H1 (cell line): Measurements from ENCODE around the gene HOXB5. TPM values are rescaled to one million over a fixed set of nuclear protein-coding genes. Genes with fewer than 3 reads are reported as not detected.

Source experiments
- CTCF ChIA-PET: fragments of 300-600 bp; sonication (Branson Sonifier 250); formaldehyde crosslinking; loops from one replicate; lab custom pipeline; 2021; ENCODE audit not compliant: partially characterized antibody; lab: Charles Lee
- POLR2A ChIA-PET: fragments of 300-600 bp; sonication (Branson Sonifier 250); formaldehyde crosslinking; loops from one replicate; lab custom pipeline; 2021; ENCODE audit warnings: inconsistent platforms; ENCODE audit not compliant: partially characterized antibody; lab: Charles Lee
- DNase-seq, 2 experiments: peaks; one replicate each; pipeline versions ENCODE4 v3.0.0 to v3.0.0-alpha.2; 2010 to 2022; ENCODE audit warnings: low spot score in 2 of 2, low read depth in 1 of 2, mixed read lengths in 1 of 2
- FAIRE-seq: peaks from 2 replicates; lab custom pipeline; 2011; peaks lifted over from hg19 to GRCh38; lab: Jason Lieb, UNC
- H2AFZ ChIP-seq: 2 replicates; pipeline ENCODE4 v1.8.1; 2012; ENCODE audit warnings: low read length, inconsistent platforms
- H2AK5ac ChIP-seq: 2 replicates; pipeline ENCODE4 v1.6.1; 2013; ENCODE audit warnings: low read depth, low read length
- H2BK120ac ChIP-seq: replicated peaks from 2 replicates; pipeline ENCODE3; 2013; ENCODE audit warnings: low read depth, low read length, inconsistent platforms
- H2BK12ac ChIP-seq: 2 replicates; pipeline ENCODE4 v1.6.1; 2013; ENCODE audit warnings: low read depth, low read length
- H2BK15ac ChIP-seq: 2 replicates; pipeline ENCODE4 v1.6.1; 2013; ENCODE audit warnings: low read length
- H2BK20ac ChIP-seq: 2 replicates; pipeline ENCODE4 v1.6.1; 2013; ENCODE audit warnings: low read length
- H2BK5ac ChIP-seq: 2 replicates; pipeline ENCODE4 v1.6.1; 2013; ENCODE audit warnings: low read depth, low read length
- H3K14ac ChIP-seq: 2 replicates; pipeline ENCODE4 v1.6.1; 2013; ENCODE audit warnings: inconsistent platforms; ENCODE audit not compliant: insufficient read length
- H3K18ac ChIP-seq: 2 replicates; pipeline ENCODE4 v1.6.1; 2013; ENCODE audit warnings: low read length; ENCODE audit errors: extremely low read depth
- H3K23ac ChIP-seq: 2 replicates; pipeline ENCODE4 v1.6.1; 2013; ENCODE audit warnings: inconsistent platforms; ENCODE audit not compliant: insufficient read length
- H3K23me2 ChIP-seq: 2 replicates; pipeline ENCODE4 v1.6.1; 2013; ENCODE audit warnings: low read depth, low read length
- H3K27ac ChIP-seq: 2 replicates; pipeline ENCODE4 v1.6.1; 2011; ENCODE audit warnings: low read depth, low read length, inconsistent platforms
- H3K27me3 ChIP-seq, 4 experiments: replicated peaks in 1 of 4; 1 replicate in 1 of 4; 2 replicates in 3 of 4; pipeline versions ENCODE4 v1.6.1 to v1.8.1; 2011 to 2013; ENCODE audit warnings: low read length in 3 of 4, mild to moderate bottlenecking in 3 of 4, inconsistent platforms in 2 of 4, mixed read lengths in 2 of 4, moderate library complexity in 1 of 4; ENCODE audit not compliant: control insufficient read depth in 3 of 4, insufficient read depth in 3 of 4; ENCODE audit errors: extremely low read depth in 1 of 4
- H3K36me3 ChIP-seq, 4 experiments: 2 replicates each; pipeline versions ENCODE4 v1.6.1 to v1.8.1; 2011 to 2013; ENCODE audit warnings: mild to moderate bottlenecking in 4 of 4, low read length in 3 of 4, moderate library complexity in 2 of 4, control low read depth in 1 of 4, inconsistent platforms in 1 of 4; ENCODE audit not compliant: insufficient read depth in 4 of 4, control insufficient read depth in 2 of 4
- H3K4ac ChIP-seq: replicated peaks from 2 replicates; pipeline ENCODE3; 2013; ENCODE audit warnings: low read length, low read depth, mixed read lengths, inconsistent platforms; ENCODE audit not compliant: insufficient read length
- H3K4me1 ChIP-seq, 4 experiments: replicated peaks in 1 of 4; 1 replicate in 1 of 4; 2 replicates in 3 of 4; pipeline versions ENCODE4 v1.6.1 to v1.8.1; 2011 to 2013; ENCODE audit warnings: low read length in 3 of 4, inconsistent platforms in 2 of 4, mixed read lengths in 1 of 4; ENCODE audit not compliant: insufficient read depth in 4 of 4, control insufficient read depth in 3 of 4
- H3K4me2 ChIP-seq, 2 experiments: 2 replicates each; pipeline versions ENCODE4 v1.6.1 to v1.8.1; 2011 to 2013; ENCODE audit warnings: low read depth in 2 of 2, low read length in 2 of 2, control low read depth in 1 of 2, inconsistent platforms in 1 of 2, mild to moderate bottlenecking in 1 of 2; ENCODE audit not compliant: insufficient read depth in 1 of 2
- H3K4me3 ChIP-seq, 4 experiments: fragments of 200-600, 300-600 bp in 1 of 4; sonication (generic), shearing (Covaris generic), sonication (Bioruptor Twin) in 1 of 4; 2 replicates each; pipeline versions ENCODE4 v1.5.1 to v1.8.1; 2011 to 2016; ENCODE audit warnings: low read length in 4 of 4, low read depth in 3 of 4, control low read depth in 2 of 4, inconsistent platforms in 2 of 4, mild to moderate bottlenecking in 2 of 4, mixed read lengths in 1 of 4, moderate library complexity in 1 of 4; ENCODE audit not compliant: insufficient read depth in 2 of 4; ENCODE audit errors: extremely low read depth in 1 of 4
- H3K56ac ChIP-seq: replicated peaks from 2 replicates; pipeline ENCODE3; 2013; ENCODE audit warnings: low read depth, mild to moderate bottlenecking, mixed read lengths, low read length, inconsistent platforms; ENCODE audit not compliant: insufficient read length
- H3K79me1 ChIP-seq: 2 replicates; pipeline ENCODE4 v1.6.1; 2013; ENCODE audit warnings: low read depth, low read length, control low read depth
- H3K79me2 ChIP-seq, 2 experiments: 2 replicates each; pipeline versions ENCODE4 v1.6.1 to v1.8.1; 2012 to 2013; ENCODE audit warnings: low read length in 2 of 2, mild to moderate bottlenecking in 2 of 2, inconsistent platforms in 1 of 2; ENCODE audit not compliant: insufficient read depth in 2 of 2, control insufficient read depth in 1 of 2
- H3K9ac ChIP-seq, 4 experiments: replicated peaks in 1 of 4; 1 replicate in 1 of 4; 2 replicates in 3 of 4; pipeline versions ENCODE4 v1.6.1 to v1.8.1; 2011 to 2013; ENCODE audit warnings: low read depth in 3 of 4, low read length in 3 of 4, control low read depth in 2 of 4, mild to moderate bottlenecking in 2 of 4, moderate library complexity in 2 of 4, inconsistent platforms in 1 of 4; ENCODE audit errors: extremely low read depth in 1 of 4
- H3K9me3 ChIP-seq, 2 experiments: 2 replicates each; pipeline versions ENCODE4 v1.6.1 to v1.8.1; 2012 to 2013; ENCODE audit warnings: mild to moderate bottlenecking in 2 of 2, moderate library complexity in 2 of 2, control low read depth in 1 of 2, inconsistent platforms in 1 of 2, low read depth in 1 of 2, low read length in 1 of 2, mixed read lengths in 1 of 2; ENCODE audit not compliant: insufficient read depth in 2 of 2
- H4K20me1 ChIP-seq, 2 experiments: replicated peaks in 1 of 2; 2 replicates each; pipeline versions ENCODE3 to v1.8.1; 2011 to 2013; ENCODE audit warnings: inconsistent platforms in 2 of 2, low read length in 2 of 2, mild to moderate bottlenecking in 1 of 2; ENCODE audit not compliant: insufficient read depth in 2 of 2, control insufficient read depth in 1 of 2
- H4K5ac ChIP-seq: 2 replicates; pipeline ENCODE4 v1.6.1; 2013; ENCODE audit warnings: low read length, low read depth, mixed read lengths, inconsistent platforms; ENCODE audit not compliant: insufficient read length
- H4K8ac ChIP-seq: 2 replicates; pipeline ENCODE4 v1.8.0; 2013; ENCODE audit warnings: mild to moderate bottlenecking, moderate library complexity, low read length, inconsistent platforms; ENCODE audit not compliant: insufficient read depth; ENCODE audit errors: extremely low read depth
- H4K91ac ChIP-seq: replicated peaks from 2 replicates; pipeline ENCODE3; 2013; ENCODE audit warnings: low read length, mixed read lengths, inconsistent platforms; ENCODE audit not compliant: insufficient read length
- CBX8 ChIP-seq: fragments of 300-800, 300-1000 bp; sonication (generic); IDR thresholded peaks from 2 replicates; pipeline ENCODE4 v1.7.1; 2016; ENCODE audit warnings: low read depth, low read length, borderline replicate concordance
- CTCF ChIP-seq, 3 experiments: IDR thresholded peaks; 1 replicate in 2 of 3; 2 replicates in 1 of 3; pipeline versions ENCODE4 v1.5.1 to v1.6.1; 2011; ENCODE audit warnings: low read length in 3 of 3, mild to moderate bottlenecking in 3 of 3, inconsistent platforms in 2 of 3, low read depth in 1 of 3, moderate library complexity in 1 of 3; ENCODE audit not compliant: insufficient read depth in 1 of 3; ENCODE audit errors: control extremely low read depth in 1 of 3
- EZH2 ChIP-seq: fragments of 200-600 bp; sonication (generic); IDR thresholded peaks from 2 replicates; pipeline ENCODE4 v1.7.1; 2012; ENCODE audit warnings: low read depth, mild to moderate bottlenecking, moderate library complexity, low read length, inconsistent platforms; ENCODE audit not compliant: severe bottlenecking
- TAF7 ChIP-seq: optimal IDR thresholded peaks from 2 replicates; pipeline ENCODE3; 2011; ENCODE audit warnings: low read depth, mild to moderate bottlenecking, inconsistent platforms, low read length, moderate library complexity, borderline replicate concordance
- WGBS, 2 experiments: shearing (Covaris generic) in 1 of 2; methylation state at CpG; one replicate each; pipeline versions ENCODE4 v1.1.6 to v1.1.7; 2013 to 2015; ENCODE audit warnings: low lambda C conversion rate in 2 of 2, mixed read lengths in 2 of 2, inconsistent platforms in 1 of 2, low coverage in 1 of 2, missing lambda C conversion rate in 1 of 2; ENCODE audit not compliant: insufficient replicate concordance in 2 of 2, insufficient coverage in 1 of 2, insufficient read length in 1 of 2; ENCODE audit errors: extremely low coverage in 1 of 2, missing lambda C conversion rate in 1 of 2; 5-methylcytosine and 5-hydroxymethylcytosine counted together
- polyA plus RNA-seq, 7 experiments: library from polyadenylated mRNA; depleted of rRNA in 3 of 7; stranded (reverse) in 5 of 7; unstranded in 2 of 7; fragments of >200 nt in 5 of 7; fragments of 200-250 nt in 2 of 7; gene quantifications; 1 replicate in 5 of 7; 2 replicates in 1 of 7; 4 replicates in 1 of 7; pipeline versions ENCODE4 v1.2.1 to v1.2.3, GENCODE V29; 2011 to 2013; ENCODE audit warnings: missing spikeins in 2 of 7, mixed read lengths in 2 of 7
- total RNA-seq: library from RNA; stranded (reverse); fragmentation: NEBNext Ultra II Directional; extraction: Animal tissue kit (Norgen Biotek cat#: 25700); gene quantifications from 2 replicates; pipeline ENCODE4 v1.2.1, GENCODE V29; 2021

HOXB5 gene
- total and polyA plus RNA-seq, 2 of the 8 experiments (the other 6 are each of a cell fraction or from before 2014, with no cell fraction given) = not detected

GRCh38 chr17:48558831-48559121 lies 34.8 kb downstream of the HOXB5 start:
- H3K56ac ChIP-seq = no peak overlapping the region
- H2BK12ac ChIP-seq = no peak overlapping the region
- DNase-seq (no peak), FAIRE-seq (no peak)
- CTCF ChIA-PET = interaction anchor here (1.2 to 1.5 kb wide), 2 partner anchors 12 to 67 kb away, joined by 3 read pairs; partner anchors contain the start of gene HOXB9
- peaks cover 99 to 100% (median 100%) of the 10 kb centered on the region in 4 experiments for H3K27me3 ChIP-seq
- H3K79me1 ChIP-seq = no peaks in the 10 kb centered on the region
- no peak overlapping the region for H4K5ac ChIP-seq
- no peaks in the 10 kb centered on the region for H3K9me3 ChIP-seq
- no peaks in the 10 kb centered on the region for H3K79me2 ChIP-seq
- H3K27ac ChIP-seq = no peak overlapping the region
- POLR2A ChIA-PET = no interaction called here
- H3K18ac ChIP-seq = no peak overlapping the region
- peaks cover 17 to 34% of the 10 kb centered on the region in 2 experiments for H4K20me1 ChIP-seq
- peaks cover 0 to 9% (median 4%) of the 10 kb centered on the region in 4 experiments; a peak in 4 of 7 replicates for H3K4me1 ChIP-seq
- 34% methylated on average over 2 of the region's 2 CpGs; no CpG with 5 or more reads in 1 of the 2 experiments for WGBS, 2 experiments
- H3K4ac ChIP-seq = no peak overlapping the region
- peaks cover 0 to 5% (median 0%) of the 10 kb centered on the region in 4 experiments; a peak in 1 of 8 replicates for H3K36me3 ChIP-seq
- no peak overlapping the region for H3K9ac ChIP-seq
- no peak overlapping the region for H2AFZ ChIP-seq
- H2BK15ac ChIP-seq = no peak overlapping the region
- H4K91ac ChIP-seq = no peak overlapping the region
- no peak overlapping the region for H4K8ac ChIP-seq
- H3K4me3 ChIP-seq = no peak overlapping the region
- no peak for TF ChIP-seq CTCF (IDR thresholded peaks at IDR 0.05; ENCODE audit: control extremely low read depth in 1 of 3, insufficient read depth in 1 of 3, low read depth in 1 of 3, low read length in 3 of 3)
- TF ChIP-seq TAF7 = no peak
- peak; percentile 24 for TF ChIP-seq EZH2
- TF ChIP-seq CBX8 = no peak
- no peak overlapping the region for H3K23ac ChIP-seq
- no peak overlapping the region for H2AK5ac ChIP-seq
- H2BK120ac ChIP-seq = no peak overlapping the region
- H2BK5ac ChIP-seq = no peak overlapping the region
- H3K14ac ChIP-seq = no peak overlapping the region
- H3K23me2 ChIP-seq = no peaks in the 10 kb centered on the region
- H2BK20ac ChIP-seq = no peak overlapping the region
- H3K4me2 ChIP-seq = no peak overlapping the region
